Activated naive CD4-positive, alpha-beta T cell treated with anti-CD3 and anti-CD28 coated beads, Interleukin-2, amount 50 U/mL, for 16 hours (primary cell): ENCODE results near the gene NTRK3.

Experiments
- DNase-seq: peaks from one replicate; pipeline ENCODE4 v3.0.0-alpha.2; 2020

NTRK3 gene

GRCh38 chr15:87971076-87971475 lies 285.5 kb downstream of the NTRK3 start:
- no peak for DNase-seq

GRCh38 chr15:87967951-87968350 lies 288.6 kb downstream of the NTRK3 start:
- DNase-seq = no peak

DNA sequence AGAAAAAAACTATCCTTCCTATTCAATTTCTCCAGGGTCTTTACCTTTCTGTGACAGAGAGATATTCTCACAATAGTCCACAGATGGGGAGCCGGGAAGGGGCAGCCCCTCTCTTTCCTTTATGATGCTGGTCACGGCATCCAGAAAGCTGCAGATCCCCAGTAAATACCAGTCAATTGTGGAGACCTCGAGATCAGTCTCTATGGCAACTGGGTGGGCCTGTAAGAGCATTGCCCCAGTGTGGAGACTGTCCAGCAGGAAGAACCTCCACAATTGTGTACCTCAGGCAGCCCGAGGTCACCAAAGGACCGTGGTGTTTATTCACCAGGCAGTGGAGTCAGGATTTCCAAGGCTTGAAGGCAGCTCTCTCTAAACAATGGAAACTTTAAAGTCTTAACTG lies 291.2 kb downstream of the NTRK3 start:
- DNase-seq = no peak

- DNase-seq = no peak
Observed at GRCh38 chr15:87962428-87962827, 294.1 kb downstream of the NTRK3 start.

- DNase-seq = no peak
Observed at GRCh38 chr15:87961851-87962420, 294.6 kb downstream of the NTRK3 start.

DNA sequence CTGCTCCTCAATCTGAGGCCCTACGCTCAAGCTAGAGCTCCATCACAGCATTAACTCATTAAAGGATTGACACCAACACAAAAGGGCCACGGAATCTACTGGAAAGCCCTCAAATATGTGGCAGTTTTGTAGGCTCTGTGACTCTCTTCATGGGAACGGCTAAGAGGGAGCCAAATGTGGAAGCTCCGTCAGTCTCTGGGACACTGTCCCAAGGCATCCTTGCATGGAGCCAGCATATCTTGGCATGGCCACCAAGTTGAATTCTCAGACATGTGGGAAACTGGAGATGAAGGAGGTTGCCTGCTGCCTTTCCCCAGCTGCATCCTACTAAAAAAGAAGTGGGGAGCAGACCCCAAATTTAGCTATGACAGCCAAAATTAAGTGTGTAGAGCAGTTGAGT lies 296.9 kb downstream of the NTRK3 start:
- no peak for DNase-seq

- DNase-seq = no peak
Observed at GRCh38 chr15:87959080-87959479, 297.5 kb downstream of the NTRK3 start.

DNA sequence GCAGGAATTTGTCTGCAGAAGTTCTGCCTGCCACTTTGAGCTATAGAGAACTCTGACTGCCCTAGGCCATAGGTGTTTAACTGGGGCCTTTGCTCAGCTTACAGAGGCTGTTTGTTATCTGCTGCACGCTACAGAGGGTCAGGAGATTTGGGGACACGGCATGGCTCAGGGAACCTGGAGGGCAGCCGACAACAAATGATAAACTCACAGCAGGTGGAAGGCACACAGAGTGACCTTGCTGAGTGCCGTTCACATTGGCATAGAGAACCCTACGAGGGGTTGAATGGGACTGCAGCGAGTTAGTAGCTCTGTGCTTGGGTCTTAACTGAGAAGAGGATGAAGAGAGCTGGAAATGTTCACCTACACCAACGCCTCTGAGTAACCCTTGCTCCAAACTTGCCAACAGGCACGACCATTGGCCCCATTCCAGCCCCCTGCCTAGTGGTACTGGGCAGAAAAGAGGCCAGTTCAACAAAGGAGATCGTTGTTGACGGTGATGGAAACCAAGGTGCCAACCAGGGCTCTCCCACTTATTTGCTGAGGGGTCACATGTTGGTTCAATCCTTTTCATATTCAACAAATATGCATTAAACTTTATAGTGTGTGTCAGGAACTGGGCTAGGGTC lies 301.1 kb downstream of the NTRK3 start:
- no peak for DNase-seq

GRCh38 chr15:87954793-87955192 lies 301.7 kb downstream of the NTRK3 start:
- DNase-seq = no peak

GRCh38 chr15:87952736-87953287 lies 303.7 kb downstream of the NTRK3 start:
- no peak for DNase-seq

- no peak for DNase-seq
Observed at GRCh38 chr15:87949575-87950223, 306.8 kb downstream of the NTRK3 start.

DNA sequence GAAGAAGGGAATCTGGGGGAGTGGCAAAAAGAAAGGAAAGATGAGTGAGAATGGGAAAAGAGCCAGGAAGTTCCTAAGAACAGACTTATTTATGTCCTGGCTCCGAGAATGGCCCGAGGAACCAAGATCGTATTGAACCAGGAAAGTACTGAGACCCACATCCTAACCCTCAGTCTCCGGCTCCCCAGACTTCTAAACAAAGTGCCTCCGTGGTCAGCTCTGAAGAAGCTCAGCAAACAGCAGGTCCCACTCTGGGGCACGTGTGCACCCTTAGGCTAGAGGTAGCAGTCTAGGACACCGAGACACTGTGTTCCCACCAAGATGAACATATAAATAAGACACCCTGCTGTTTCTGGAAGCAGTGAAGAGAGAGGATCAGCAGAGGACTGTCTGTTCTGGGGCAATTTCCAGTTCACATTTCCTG lies 307.4 kb downstream of the NTRK3 start:
- no peak for DNase-seq

- DNase-seq = no peak
Observed at GRCh38 chr15:87947560-87947959, 309.0 kb downstream of the NTRK3 start.

GRCh38 chr15:87945246-87945645 lies 311.3 kb downstream of the NTRK3 start:
- DNase-seq = no peak

GRCh38 chr15:87944691-87945090 lies 311.8 kb downstream of the NTRK3 start:
- DNase-seq = no peak

DNA sequence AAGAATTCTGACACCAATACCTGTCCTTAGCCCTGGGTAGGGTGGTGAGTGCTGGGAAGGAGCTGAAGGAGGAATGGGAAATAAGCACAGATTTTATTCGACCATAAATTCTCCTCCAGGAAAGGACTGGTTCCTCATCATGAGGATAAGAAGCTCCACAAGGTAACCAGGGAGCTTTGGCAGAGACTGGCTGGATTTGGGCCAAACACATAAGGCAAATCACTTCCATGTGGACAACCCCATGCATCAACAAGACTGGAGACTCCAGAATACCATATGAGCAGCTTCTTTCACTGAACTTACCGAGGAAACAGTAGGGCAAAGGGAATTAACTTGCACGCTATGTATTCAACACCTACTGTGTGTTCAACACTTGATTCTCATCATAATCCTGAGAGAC lies 312.5 kb downstream of the NTRK3 start:
- no peak for DNase-seq

GRCh38 chr15:87943626-87944025 lies 312.9 kb downstream of the NTRK3 start:
- DNase-seq = no peak

GRCh38 chr15:87942316-87942715 lies 314.2 kb downstream of the NTRK3 start:
- DNase-seq = no peak

DNA sequence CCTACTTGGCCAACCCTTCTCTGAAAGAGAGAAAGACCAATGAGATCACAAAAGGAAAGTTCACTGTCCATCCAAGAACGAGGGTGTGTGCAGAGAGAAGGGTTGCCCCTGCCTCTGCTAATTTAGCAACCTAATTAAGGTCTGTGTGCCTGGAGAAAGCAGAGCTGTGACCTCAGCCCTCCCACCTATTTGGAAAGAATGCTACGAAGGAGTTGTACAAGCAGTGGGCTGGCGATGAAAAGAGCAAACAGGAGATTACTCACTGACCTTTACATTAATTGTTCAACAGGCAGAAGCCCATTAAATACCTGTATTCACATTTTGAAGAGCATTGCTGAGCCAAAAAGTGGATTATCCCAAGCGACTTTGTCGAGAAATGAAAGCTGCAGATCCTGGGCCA lies 314.9 kb downstream of the NTRK3 start:
- DNase-seq = no peak

DNA sequence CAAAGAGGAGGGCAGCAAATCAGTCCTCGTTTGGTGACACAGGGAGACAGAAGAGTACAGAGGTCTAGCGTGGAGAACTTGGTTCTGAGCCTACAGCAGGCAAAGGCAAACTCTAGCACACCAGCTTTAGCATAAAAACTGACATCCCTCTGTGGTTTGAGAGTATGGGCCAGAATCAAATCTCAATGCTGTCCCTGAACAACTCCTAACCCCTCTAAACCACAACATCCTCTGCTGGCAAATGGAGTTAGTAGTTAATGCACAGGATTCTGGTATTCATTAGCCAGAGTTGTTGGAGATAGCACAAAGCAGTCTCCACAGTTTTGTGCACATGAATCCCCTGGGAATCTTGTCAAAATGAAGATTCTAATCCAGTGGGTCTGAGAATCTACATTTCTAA lies 315.8 kb downstream of the NTRK3 start:
- DNase-seq = no peak

GRCh38 chr15:87939848-87940457 lies 316.6 kb downstream of the NTRK3 start:
- no peak for DNase-seq

GRCh38 chr15:87938031-87938430 lies 318.5 kb downstream of the NTRK3 start:
- no peak for DNase-seq

GRCh38 chr15:87935583-87935982 lies 321.0 kb downstream of the NTRK3 start:
- no peak for DNase-seq

DNA sequence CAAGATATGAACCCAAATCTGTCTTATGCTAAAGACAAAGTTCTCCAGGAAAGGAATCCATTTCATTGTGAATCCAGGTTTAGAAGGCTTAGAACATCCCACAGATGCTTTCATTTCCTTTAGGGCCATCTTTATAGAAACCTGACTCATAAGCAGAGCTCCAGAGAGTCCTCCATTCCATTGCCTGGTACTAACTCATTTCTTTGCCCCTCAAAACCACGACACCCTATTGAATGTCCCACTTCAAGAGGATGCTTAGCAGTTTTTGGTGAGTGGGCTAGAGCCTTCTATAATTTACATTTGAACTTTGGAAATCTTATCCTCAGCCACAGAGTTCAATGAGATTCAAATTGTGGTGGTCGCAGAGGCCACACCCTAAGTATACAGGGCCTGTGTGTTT lies 325.0 kb downstream of the NTRK3 start:
- no peak for DNase-seq
